Measurements from ENCODE around the gene REL.

DNA sequence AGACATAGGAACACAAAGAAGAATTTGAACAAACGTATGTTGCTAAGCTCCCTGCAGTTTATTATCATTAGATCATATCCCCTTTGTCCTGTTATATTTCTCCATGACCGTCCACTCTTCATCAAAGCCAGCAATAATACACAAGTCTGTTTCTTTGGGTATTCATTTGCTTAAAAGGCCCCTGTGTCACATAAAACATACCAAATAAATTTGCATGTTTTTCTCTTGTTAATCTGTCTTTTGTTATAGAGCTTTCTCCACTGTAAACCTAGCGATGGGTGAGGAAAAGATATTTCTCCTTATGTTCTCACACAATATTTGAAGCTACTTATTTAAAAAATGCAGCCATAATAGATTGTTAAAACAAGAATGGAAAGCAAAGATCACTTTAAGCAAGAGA lies 42.9 kb upstream of the REL start:
- TF ChIP-seq, protein P1, sequence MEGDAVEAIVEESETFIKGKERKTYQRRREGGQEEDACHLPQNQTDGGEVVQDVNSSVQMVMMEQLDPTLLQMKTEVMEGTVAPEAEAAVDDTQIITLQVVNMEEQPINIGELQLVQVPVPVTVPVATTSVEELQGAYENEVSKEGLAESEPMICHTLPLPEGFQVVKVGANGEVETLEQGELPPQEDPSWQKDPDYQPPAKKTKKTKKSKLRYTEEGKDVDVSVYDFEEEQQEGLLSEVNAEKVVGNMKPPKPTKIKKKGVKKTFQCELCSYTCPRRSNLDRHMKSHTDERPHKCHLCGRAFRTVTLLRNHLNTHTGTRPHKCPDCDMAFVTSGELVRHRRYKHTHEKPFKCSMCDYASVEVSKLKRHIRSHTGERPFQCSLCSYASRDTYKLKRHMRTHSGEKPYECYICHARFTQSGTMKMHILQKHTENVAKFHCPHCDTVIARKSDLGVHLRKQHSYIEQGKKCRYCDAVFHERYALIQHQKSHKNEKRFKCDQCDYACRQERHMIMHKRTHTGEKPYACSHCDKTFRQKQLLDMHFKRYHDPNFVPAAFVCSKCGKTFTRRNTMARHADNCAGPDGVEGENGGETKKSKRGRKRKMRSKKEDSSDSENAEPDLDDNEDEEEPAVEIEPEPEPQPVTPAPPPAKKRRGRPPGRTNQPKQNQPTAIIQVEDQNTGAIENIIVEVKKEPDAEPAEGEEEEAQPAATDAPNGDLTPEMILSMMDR (IDR thresholded peaks at IDR 0.05), result no peak
- TF ChIP-seq POLR2A (IDR thresholded peaks at IDR 0.05), result no peak
